GM12878 (cell line): ENCODE measurements around the gene NEGR1. TPM values are rescaled to one million over a fixed set of nuclear protein-coding genes. Genes with fewer than 3 reads are reported as not detected.

Experiments
- ATAC-seq: fragments of 200-7000 bp; cut with Tn5 transposase; 3 replicates; pipeline ENCODE4 v1.9.1; 2020; ENCODE audit warnings: mild to moderate bottlenecking, moderate library complexity
- BruUV-seq: library from RNA; stranded (reverse); fragments of 400-500 nt; replicated peaks from 2 replicates; lab custom pipeline; 2021; lab: Mats Ljungman, UMichigan
- CTCF ChIA-PET: fragments of 300-600 bp; sonication (Branson Sonifier 250); formaldehyde crosslinking; extraction: SDS; loops from one replicate; lab custom pipeline; 2021; ENCODE audit warnings: inconsistent platforms; lab: Yijun Ruan, JAX
- POLR2A ChIA-PET: fragments of 350-600 bp; formaldehyde crosslinking; extraction: SDS; loops from one replicate; lab custom pipeline; 2021; ENCODE audit warnings: inconsistent platforms; lab: Charles Lee
- RAD21 ChIA-PET: fragments of 300-600 bp; sonication (Branson Sonifier 250); formaldehyde crosslinking; loops from one replicate; lab custom pipeline; 2023; ENCODE audit warnings: antibody characterized with exemption; ENCODE audit not compliant: unreplicated experiment; lab: Charles Lee
- SMC1A ChIA-PET: fragments of 300-600 bp; sonication (Branson Sonifier 250); formaldehyde crosslinking; loops from one replicate; lab custom pipeline; 2023; ENCODE audit not compliant: unreplicated experiment, uncharacterized antibody; lab: Charles Lee
- DNase-seq: peaks from one replicate; pipeline ENCODE4 v3.0.0-alpha.2; 2011; ENCODE audit warnings: low read depth, low spot score
- FAIRE-seq: peaks from 3 replicates; lab custom pipeline; 2011; peaks lifted over from hg19 to GRCh38; lab: Jason Lieb, UNC
- H2AFZ ChIP-seq: 2 replicates; pipeline ENCODE4 v1.6.0; 2011; ENCODE audit warnings: low read depth, low read length, control low read depth; ENCODE audit not compliant: control insufficient read depth
- H3K27ac ChIP-seq: 2 replicates; pipeline ENCODE4 v1.5.1; 2011; ENCODE audit warnings: control low read depth; ENCODE audit not compliant: control insufficient read depth, insufficient read depth
- H3K27me3 ChIP-seq, 2 experiments: replicated peaks in 1 of 2; 2 replicates each; pipeline versions ENCODE4 v1.6.0 to v1.6.1; 2011; ENCODE audit warnings: low read length in 1 of 2; ENCODE audit not compliant: control insufficient read depth in 2 of 2, insufficient read depth in 2 of 2
- H3K36me3 ChIP-seq, 2 experiments: 2 replicates each; pipeline ENCODE4 v1.5.1; 2011; ENCODE audit warnings: low read length in 1 of 2; ENCODE audit not compliant: control insufficient read depth in 2 of 2, insufficient read depth in 2 of 2
- H3K4me1 ChIP-seq: 2 replicates; pipeline ENCODE4 v1.6.1; 2011; ENCODE audit warnings: mild to moderate bottlenecking, low read length, moderate library complexity, mixed read lengths; ENCODE audit not compliant: control insufficient read depth, insufficient read depth
- H3K4me2 ChIP-seq: 2 replicates; pipeline ENCODE4 v1.6.0; 2011; ENCODE audit warnings: control low read depth; ENCODE audit not compliant: control insufficient read depth, insufficient read depth
- H3K4me3 ChIP-seq: fragments of 200-600 bp; sonication (generic); 2 replicates; pipeline ENCODE4 v1.5.1; 2016
- H3K79me2 ChIP-seq: 2 replicates; pipeline ENCODE4 v1.6.0; 2011; ENCODE audit warnings: low read length; ENCODE audit not compliant: control insufficient read depth, insufficient read depth
- H3K9ac ChIP-seq: 2 replicates; pipeline ENCODE4 v1.8.0; 2011; ENCODE audit warnings: low read length, control low read depth, mixed read lengths; ENCODE audit not compliant: control insufficient read depth, insufficient read depth
- H3K9me3 ChIP-seq: replicated peaks from 3 replicates; pipeline ENCODE4 v1.5.1; 2011; ENCODE audit warnings: mild to moderate bottlenecking, low read length; ENCODE audit not compliant: control insufficient read depth, insufficient read depth
- H4K20me1 ChIP-seq: 2 replicates; pipeline ENCODE4 v1.6.0; 2011; ENCODE audit not compliant: control insufficient read depth, insufficient read depth
- CBFB ChIP-seq: IDR thresholded peaks from 2 replicates; pipeline ENCODE4 v1.6.1; 2016; ENCODE audit warnings: antibody characterized with exemption, low read depth
- CBX3 ChIP-seq: fragments of 200-600 bp; sonication (generic); IDR thresholded peaks from 2 replicates; pipeline ENCODE4 v1.6.1; 2016; ENCODE audit warnings: low read depth, borderline replicate concordance
- CBX5 ChIP-seq: sonication (generic); IDR thresholded peaks from 2 replicates; pipeline ENCODE4 v1.6.1; 2016; ENCODE audit warnings: low read depth, moderate library complexity, mild to moderate bottlenecking, inconsistent platforms
- CEBPB ChIP-seq, 2 experiments: fragments of 150-350 bp in 1 of 2; IDR thresholded peaks; 2 replicates each; pipeline ENCODE4 v1.6.1; 2012 to 2014; ENCODE audit warnings: low read depth in 2 of 2, low read length in 2 of 2, borderline replicate concordance in 1 of 2, inconsistent platforms in 1 of 2
- CHD2 ChIP-seq: IDR thresholded peaks from 2 replicates; pipeline ENCODE4 v1.6.1; 2011; ENCODE audit warnings: low read depth, low read length, improper control_type of control experiment, borderline replicate concordance
- CREB1 ChIP-seq: IDR thresholded peaks from 2 replicates; pipeline ENCODE4 v1.6.1; 2012; ENCODE audit warnings: low read depth, mild to moderate bottlenecking, inconsistent platforms
- HCFC1 ChIP-seq: fragments of 150-350 bp; IDR thresholded peaks from 2 replicates; pipeline ENCODE4 v1.6.1; 2014; ENCODE audit warnings: low read length
- IKZF1 ChIP-seq: fragments of 450-650 bp; conservative IDR thresholded peaks from 2 replicates; pipeline ENCODE4 v1.6.1; 2017; ENCODE audit warnings: antibody characterized with exemption, mild to moderate bottlenecking
- IRF5 ChIP-seq: fragments of 450-650 bp; IDR thresholded peaks from 2 replicates; pipeline ENCODE4 v1.6.1; 2017; ENCODE audit warnings: borderline replicate concordance
- SIN3A ChIP-seq: IDR thresholded peaks from 2 replicates; pipeline ENCODE4 v1.6.1; 2012; ENCODE audit warnings: low read depth, low read length, improper control_type of control experiment
- SPI1 ChIP-seq: IDR thresholded peaks from 2 replicates; pipeline ENCODE4 v1.6.1; 2011; ENCODE audit warnings: low read depth, mild to moderate bottlenecking, low read length, moderate library complexity, borderline replicate concordance; ENCODE audit not compliant: insufficient read depth
- SREBF1 ChIP-seq: IDR thresholded peaks from 2 replicates; pipeline ENCODE4 v1.6.1; 2012; ENCODE audit warnings: mild to moderate bottlenecking, low read length
- ZZZ3 ChIP-seq: IDR thresholded peaks from 2 replicates; pipeline ENCODE4 v1.6.1; 2011; ENCODE audit warnings: low read depth; ENCODE audit not compliant: control insufficient read depth, insufficient read length
- in situ Hi-C: fragments of 300-500 bp; cut with MboI; formaldehyde crosslinking; loops from 9 replicates; pipeline ENCODE4 v1.14.3; 2018; ENCODE audit warnings: mixed read lengths
- intact Hi-C: fragments of 100-400 bp; cut with micrococcal nuclease; formaldehyde crosslinking; loops from one replicate; pipeline ENCODE4 v1.14.2; 2022; ENCODE audit not compliant: unreplicated experiment
- polyA plus RNA-seq, 11 experiments: library from polyadenylated mRNA; depleted of rRNA in 4 of 11; unstranded in 6 of 11; stranded (reverse) in 5 of 11; fragments of >200 nt; fragmentation: Nextera tagmentation in 4 of 11; fragmentation: Illumina TruSeq in 1 of 11; extraction: Ambion mirVana in 4 of 11; extraction: Trizol in 1 of 11; gene quantifications; 1 replicate in 1 of 11; 2 replicates in 10 of 11; pipeline versions ENCODE4 v1.2.1 to v1.2.3, GENCODE V29; 2011 to 2016; ENCODE audit warnings: inconsistent platforms in 2 of 11, missing spikeins in 2 of 11, low read depth in 1 of 11
- total RNA-seq, 4 experiments: library from RNA; depleted of rRNA in 3 of 4; stranded (reverse); fragments of >200 nt in 3 of 4; fragmentation: Illumina TruSeq in 1 of 4; extraction: Trizol in 1 of 4; gene quantifications; 2 replicates each; pipeline versions ENCODE4 v1.2.1 to v1.2.3, GENCODE V29; 2013 to 2021
- TF ChIP-seq, protein P1 (sequence below): fragments of 450-650 bp; formaldehyde crosslinking; IDR thresholded peaks from 2 replicates; pipeline ENCODE4 v1.5.0; 2022; ENCODE audit warnings: mild to moderate bottlenecking, missing genetic modification characterization

The NEGR1 gene
- total and polyA plus RNA-seq, 10 of the 15 experiments (the other 5 are each of a cell fraction or from before 2014, with no cell fraction given), result under 0.01 to 0.03 (median 0.01) TPM; not detected in 7

DNA sequence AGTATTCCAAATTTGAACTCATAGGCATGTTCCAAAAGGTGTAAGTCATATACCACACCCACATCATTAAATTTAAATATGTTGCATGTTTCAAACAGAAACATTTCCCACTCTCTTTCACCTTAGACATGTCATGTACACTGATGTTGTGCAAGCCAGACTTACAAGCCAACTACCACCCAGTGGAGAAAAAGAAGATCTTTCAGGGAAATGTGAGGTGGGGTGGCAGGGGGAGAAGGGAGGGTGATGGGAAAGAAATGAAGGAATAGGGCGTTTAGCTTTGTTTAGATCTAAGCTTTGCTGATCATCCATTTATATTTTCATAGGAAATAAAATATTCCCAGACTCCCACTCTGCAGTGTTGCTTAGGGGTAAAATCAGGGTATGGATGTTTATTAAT is 1.6 kb downstream of the NEGR1 start (continued):
- TF ChIP-seq IRF5, result no peak
- TF ChIP-seq, all 136 proteins: peak for 0

DNA sequence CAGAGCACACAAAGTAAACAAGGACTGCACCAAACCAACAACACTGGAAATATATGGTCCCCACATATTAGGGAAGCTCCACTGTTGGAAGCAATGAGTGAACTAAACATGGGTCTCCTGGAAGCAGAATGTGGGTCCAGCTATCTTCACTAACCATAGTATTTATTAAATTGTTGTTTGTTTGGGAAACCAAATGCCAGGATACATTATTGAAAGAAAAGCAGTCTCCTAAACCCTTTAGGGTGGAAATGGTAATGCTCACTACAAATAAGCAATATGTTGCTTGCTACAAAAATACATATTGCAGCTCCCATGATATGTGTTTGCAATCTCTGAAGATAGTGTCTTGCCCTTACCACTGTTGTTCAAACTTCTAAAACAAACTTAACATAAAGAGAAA is 2.2 kb downstream of the NEGR1 start:
- CTCF ChIA-PET, result no interaction called here

More for the DNA sequence above, 2.2 kb downstream of the NEGR1 start:
- Histone ChIP-seq H4K20me1 (no peaks in the 10 kb centered on the region), H3K4me3 (no peak overlapping the region), H2AFZ (no peak overlapping the region), H3K27ac (no peak overlapping the region), H3K9me3 (no peaks in the 10 kb centered on the region), H3K4me2 (no peak overlapping the region), H3K27me3 (peaks cover 8 to 10% of the 10 kb centered on the region in 2 experiments; a peak in 3 of 4 replicates)
- no TSS peak for BruUV-seq
- DNase-seq, result no peak
- ChIA-PET POLR2A (no interaction called here), RAD21 (no interaction called here)
- no peak for ATAC-seq
- TF ChIP-seq CBX3 (no peak), CHD2 (no peak), SPI1 (no peak), CEBPB (IDR thresholded peaks at IDR 0.05; ENCODE audit: borderline replicate concordance in 1 of 2, low read depth in 2 of 2, low read length in 2 of 2) (no peak), CBX5 (no peak), ZZZ3 (no peak), SREBF1 (no peak), CREB1 (no peak), IKZF1 (no peak), HCFC1 (no peak), SIN3A (no peak), CBFB (no peak)
- TF ChIP-seq, protein P1, sequence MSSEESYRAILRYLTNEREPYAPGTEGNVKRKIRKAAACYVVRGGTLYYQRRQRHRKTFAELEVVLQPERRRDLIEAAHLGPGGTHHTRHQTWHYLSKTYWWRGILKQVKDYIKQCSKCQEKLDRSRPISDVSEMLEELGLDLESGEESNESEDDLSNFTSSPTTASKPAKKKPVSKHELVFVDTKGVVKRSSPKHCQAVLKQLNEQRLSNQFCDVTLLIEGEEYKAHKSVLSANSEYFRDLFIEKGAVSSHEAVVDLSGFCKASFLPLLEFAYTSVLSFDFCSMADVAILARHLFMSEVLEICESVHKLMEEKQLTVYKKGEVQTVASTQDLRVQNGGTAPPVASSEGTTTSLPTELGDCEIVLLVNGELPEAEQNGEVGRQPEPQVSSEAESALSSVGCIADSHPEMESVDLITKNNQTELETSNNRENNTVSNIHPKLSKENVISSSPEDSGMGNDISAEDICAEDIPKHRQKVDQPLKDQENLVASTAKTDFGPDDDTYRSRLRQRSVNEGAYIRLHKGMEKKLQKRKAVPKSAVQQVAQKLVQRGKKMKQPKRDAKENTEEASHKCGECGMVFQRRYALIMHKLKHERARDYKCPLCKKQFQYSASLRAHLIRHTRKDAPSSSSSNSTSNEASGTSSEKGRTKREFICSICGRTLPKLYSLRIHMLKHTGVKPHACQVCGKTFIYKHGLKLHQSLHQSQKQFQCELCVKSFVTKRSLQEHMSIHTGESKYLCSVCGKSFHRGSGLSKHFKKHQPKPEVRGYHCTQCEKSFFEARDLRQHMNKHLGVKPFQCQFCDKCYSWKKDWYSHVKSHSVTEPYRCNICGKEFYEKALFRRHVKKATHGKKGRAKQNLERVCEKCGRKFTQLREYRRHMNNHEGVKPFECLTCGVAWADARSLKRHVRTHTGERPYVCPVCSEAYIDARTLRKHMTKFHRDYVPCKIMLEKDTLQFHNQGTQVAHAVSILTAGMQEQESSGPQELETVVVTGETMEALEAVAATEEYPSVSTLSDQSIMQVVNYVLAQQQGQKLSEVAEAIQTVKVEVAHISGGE (CRISPR knock-in tag), result no peak
- TF ChIP-seq, all 136 proteins: peak for 0
- no peaks in the 10 kb centered on the region for H3K36me3 ChIP-seq
- H3K4me1 ChIP-seq, result peaks cover 4% of the 10 kb centered on the region
- H3K79me2 ChIP-seq, result no peaks in the 10 kb centered on the region
- in situ Hi-C loops (no loop called here), intact Hi-C loops (no loop called here)
- no peak for FAIRE-seq
- no peak overlapping the region for H3K9ac ChIP-seq
- SMC1A ChIA-PET, result interaction anchor here (1.1 kb wide), 1 partner anchor 11 kb away, joined by 3 read pairs; no protein-coding TSS in a partner anchor
